AG08395 (cell line): Measurements from ENCODE around the gene SLC17A8.
A peak's percentile ranks its signal among the peaks of the same experiment; 100 is the strongest.
"Not testable (repeated sequence)": the region's sequence is repeated elsewhere in the genome, so short reads cannot be mapped to it uniquely, and the experiment has no call there.

Source experiments
- DNase-seq: peaks from one replicate; pipeline ENCODE4 v3.0.0; 2012; ENCODE audit warnings: mixed read lengths, low spot score

Gene SLC17A8

DNA sequence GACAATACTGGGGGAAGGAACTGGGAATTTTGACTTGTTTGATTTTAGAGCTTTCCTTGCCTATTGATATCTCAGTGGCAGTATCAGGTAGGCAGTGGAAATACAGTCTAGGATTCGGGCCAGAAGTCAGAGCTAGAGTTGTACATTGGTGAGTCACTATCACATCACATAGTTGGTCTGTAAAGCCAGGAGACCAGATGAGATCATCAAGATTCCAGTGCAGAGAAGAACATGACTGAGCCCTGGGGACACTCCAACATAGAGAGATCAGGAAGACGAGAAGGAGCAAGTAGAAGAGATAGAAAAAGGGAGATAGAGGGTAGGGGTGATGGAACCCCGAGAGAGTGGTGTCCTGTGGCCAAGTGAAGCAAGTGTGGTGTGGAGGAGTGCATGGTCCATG lies 70.2 kb downstream of the SLC17A8 start:
- DNase-seq: peak; percentile 58

DNA sequence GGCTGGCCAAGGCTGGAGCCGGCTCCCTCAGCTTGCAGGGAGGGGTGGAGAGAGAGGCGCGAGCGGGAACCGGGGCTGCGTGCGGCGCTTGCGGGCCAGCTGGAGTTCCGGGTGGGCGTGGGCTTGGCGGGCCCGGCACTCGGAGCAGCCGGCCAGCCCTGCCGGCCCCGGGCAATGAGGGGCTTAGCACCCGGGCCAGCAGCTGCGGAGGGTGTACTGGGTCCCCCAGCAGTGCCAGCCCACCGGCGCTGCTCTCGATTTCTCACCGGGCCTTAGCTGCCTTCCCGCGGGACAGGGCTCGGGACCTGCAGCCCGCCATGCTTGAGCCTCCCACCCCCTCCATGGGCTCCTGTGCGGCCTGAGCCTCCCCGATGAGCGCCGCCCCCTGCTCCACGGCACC lies 73.4 kb downstream of the SLC17A8 start:
- DNase-seq: not testable (repeated sequence)

GRCh38 chr12:100433701-100434100 lies 76.8 kb downstream of the SLC17A8 start:
- DNase-seq: no peak

- no peak for DNase-seq
Measured at GRCh38 chr12:100434177-100434576, 77.3 kb downstream of the SLC17A8 start.

DNA sequence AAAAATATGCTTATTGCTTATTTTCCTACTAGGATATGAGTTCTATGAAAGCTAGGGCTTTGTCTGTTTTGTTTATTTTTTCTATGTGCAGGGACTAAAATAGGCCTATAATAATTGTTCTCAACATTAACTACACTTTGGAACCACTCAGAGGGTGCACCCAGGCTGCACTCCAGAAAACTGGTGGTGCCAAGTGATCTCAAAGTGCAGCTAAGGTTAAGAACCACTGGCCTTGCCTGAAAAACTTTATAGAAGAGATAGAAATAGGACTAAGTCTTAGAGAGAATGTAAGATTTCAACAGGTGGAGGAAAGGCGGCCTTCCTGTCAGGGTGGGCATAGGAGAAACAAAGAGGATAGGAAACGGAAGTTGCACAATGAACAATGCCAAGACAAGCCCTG lies 79.1 kb downstream of the SLC17A8 start:
- no peak for DNase-seq

GRCh38 chr12:100437038-100437841 lies 80.4 kb downstream of the SLC17A8 start:
- DNase-seq: no peak

DNA sequence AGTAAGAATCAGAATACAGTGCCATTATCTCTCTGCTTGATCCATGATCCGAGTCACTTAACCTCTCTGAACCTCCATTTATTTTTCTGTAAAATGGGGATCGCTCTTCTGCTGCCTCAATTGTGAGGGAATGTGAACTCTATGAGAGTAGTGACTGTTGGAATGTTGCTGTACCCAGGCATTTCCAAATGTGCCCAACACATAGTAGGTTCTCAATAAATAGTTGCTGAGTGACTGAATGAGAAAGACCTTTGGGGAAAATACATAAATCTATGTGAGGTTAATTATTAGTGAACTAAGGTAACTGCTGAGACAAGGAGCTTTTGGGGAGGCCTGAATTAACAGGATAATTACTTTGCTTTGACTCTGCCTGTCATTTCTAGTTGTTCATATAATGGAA lies 82.9 kb downstream of the SLC17A8 start:
- DNase-seq: no peak

DNA sequence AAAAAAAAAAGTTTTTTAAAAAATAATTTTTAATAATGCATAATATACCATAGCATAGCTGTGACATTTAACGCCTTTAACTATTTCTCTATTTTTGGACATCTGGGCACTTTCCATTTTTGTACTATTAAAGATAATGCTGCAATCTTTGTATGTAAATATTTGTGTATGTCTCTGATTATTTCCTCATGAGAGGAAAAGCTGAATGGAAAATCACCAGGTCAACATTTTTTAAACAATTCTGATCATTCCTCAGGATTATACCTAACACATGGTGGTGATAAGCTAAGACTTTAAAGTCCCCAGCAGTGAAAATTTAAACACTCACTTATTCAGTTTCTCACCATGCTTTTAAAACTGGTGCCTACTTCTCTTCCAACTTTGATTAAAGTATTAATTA lies 85.5 kb downstream of the SLC17A8 start:
- DNase-seq: no peak

DNA sequence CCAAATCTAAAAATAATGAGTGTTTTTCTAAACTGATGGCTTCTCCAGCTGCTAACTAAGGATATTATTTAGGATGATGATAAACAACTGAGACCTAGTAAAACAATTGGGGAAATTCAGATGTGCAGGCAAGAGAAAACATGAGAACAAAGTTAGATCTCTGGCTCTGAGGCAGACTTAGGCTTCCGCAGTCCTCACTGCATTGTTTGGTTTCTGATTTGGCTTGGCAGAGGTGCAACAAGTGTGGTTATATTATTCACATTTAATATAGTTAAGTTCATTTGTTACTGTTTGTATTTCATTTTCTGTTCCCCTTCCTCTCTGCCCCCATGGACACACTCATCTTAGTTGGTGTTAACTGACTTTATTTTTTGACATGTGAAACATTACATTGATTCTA lies 86.6 kb downstream of the SLC17A8 start:
- DNase-seq: no peak

DNA sequence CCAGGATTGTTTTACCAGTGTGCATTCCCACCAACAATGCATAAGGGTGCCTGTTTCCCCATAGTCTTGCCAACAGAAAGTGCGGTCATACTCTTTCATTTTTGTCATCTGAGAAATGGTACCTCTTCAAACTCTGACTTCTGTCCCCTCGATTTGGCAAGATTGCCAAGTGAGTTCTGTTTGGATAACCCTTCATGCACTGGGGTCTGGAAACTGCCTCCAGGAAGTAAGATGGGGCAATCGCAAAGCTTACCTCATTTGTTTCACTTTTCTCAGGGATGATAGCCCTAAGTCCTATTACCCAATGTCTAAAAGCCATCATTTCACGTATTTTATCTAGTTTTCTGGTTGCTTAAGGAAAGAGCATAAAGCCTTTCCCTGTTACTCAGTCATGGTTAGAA lies 88.2 kb downstream of the SLC17A8 start:
- no peak for DNase-seq

DNA sequence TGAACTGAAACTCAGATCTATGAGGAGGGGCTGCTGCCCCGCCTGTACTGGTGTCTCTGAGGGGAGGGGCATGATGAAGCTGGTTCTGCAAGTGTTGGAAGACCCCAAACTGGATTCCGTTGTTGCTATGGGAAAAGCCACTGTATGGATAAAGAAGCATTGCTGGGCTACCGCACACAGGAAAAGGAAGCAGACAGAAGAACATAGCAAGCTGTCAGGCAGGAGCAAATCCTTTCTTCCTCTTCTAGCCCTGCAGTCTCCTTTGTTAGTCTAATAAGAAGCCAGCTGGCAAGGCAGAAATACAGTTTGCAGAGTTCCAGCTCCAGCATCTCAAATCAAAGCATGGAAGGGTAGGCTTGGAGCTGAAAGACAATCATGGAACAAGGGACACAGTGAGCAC lies 90.5 kb downstream of the SLC17A8 start:
- DNase-seq: no peak

DNA sequence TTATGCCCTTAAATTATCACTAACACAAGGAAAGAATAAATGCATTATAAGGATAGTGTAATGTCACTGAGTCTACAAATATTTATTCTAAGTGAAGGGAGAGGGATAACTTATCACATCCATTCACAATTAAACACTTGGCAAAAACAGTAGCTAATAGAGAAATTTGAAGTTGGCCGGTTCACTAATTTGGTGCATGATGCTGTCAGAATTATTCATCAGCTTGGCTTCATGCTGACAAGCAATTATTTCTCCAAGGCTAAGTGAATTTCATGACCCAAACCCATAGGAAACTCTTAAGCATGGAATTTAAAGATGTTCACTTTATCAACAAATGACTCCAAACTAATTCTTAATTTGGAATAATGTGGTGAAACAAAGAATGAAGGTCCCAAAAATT lies 91.8 kb downstream of the SLC17A8 start:
- DNase-seq: no peak

- DNase-seq: no peak
Measured at GRCh38 chr12:100450735-100451134, 93.9 kb downstream of the SLC17A8 start.

- DNase-seq: no peak
Measured at GRCh38 chr12:100453951-100454350, 97.1 kb downstream of the SLC17A8 start.

GRCh38 chr12:100455896-100456295 lies 99.0 kb downstream of the SLC17A8 start:
- no peak for DNase-seq

DNA sequence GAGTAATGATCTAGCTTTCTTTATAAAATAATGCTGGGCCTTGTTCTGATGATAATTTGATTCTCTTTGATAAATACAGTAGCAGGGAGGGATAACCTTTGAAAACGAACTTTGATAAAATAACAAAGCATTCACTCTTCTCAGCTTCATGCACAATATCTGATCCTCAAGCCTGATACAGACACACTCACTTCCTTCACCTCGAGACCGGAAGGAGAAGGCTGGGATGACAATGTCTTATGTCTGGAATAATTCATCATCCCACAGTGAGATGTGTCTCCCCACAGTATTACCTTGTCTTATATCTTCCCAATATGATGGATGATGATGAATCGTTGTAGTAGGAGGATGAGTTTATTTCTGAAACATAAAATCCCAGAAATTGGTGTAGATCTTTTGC lies 101.3 kb downstream of the SLC17A8 start:
- no peak for DNase-seq

DNA sequence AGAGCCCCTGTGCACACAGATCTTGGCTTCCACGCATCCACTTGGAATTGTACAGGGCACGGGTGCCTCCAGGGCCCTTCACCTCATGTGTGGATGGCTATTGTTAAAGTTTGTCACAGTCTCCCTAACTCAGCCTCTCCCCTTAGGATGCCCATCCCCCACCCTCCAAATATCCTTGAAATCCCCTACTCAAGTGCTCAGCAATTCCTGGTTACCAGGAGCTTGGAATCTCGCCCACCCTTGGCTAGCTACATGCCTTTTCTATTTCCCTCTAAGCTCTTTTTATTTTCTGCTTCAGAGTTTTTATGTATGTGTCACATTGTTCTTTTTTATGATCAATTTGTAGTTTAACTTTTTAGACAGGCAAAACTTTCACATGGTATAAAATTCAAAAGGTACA lies 103.8 kb downstream of the SLC17A8 start:
- DNase-seq: no peak

DNA sequence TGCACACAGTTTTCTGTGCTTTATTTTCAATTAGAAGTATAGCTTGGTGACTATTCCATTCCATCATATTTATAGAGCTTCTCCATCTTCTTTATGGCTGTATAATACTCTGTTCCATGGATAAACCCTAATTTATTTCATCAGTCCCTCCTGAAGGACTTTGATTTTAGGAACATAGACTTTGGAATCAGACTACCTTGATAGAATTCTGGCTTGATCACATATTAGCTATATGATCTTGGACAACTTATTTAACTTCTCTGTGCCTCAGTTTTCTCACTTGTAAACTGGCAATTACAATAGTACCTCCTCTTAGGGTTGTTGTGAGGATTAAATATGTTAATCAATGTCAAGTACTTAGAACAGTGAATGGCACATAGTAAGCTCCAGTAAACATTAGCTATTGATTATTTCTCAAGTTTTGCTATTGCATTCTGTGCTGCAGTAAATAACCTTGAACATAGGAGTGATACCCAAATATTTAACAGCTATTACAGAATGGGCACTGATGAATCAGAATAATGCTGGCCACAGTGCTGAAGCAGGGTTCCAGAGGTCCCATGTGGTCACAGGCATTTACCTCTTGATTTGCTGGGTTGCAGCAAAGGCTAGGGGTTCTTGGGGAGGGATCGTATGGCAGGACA lies 104.6 kb downstream of the SLC17A8 start:
- no peak for DNase-seq

DNA sequence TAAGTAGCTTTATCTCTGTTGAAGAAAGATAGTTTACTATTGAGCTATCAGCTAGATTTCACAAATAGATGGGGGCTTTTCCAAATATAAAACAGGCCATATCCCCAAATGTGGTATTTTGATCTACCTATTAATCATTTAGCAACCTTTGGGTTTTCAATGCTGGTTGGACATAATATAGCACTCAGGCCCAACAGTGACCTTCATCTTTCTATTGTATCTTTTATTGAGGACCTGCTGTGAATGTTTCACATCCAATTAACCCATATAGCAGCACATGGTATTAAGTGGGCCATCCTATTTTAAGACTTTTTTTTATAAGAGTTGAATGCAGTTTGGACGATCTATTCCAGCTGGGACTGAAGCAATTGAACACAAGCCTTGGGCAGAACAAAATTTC lies 106.8 kb downstream of the SLC17A8 start:
- no peak for DNase-seq

DNA sequence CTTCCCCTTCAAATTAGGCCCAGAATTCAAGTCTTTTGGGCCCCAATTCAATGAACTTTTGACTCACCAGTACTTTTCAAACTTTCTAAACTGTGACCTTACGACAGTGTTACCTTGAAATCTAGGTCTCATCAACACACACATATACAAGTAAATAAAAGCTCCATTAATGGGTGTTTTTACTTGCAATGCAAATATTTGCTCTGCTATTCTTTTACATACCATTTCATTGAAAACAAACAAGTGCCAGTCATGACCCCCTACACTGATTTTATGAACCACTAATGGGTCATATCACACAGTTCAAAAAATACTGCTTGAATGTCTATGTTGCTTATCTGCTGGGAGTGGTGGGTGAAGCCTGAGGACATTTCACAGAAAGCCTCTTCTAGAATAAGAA lies 107.7 kb downstream of the SLC17A8 start:
- DNase-seq: no peak

DNA sequence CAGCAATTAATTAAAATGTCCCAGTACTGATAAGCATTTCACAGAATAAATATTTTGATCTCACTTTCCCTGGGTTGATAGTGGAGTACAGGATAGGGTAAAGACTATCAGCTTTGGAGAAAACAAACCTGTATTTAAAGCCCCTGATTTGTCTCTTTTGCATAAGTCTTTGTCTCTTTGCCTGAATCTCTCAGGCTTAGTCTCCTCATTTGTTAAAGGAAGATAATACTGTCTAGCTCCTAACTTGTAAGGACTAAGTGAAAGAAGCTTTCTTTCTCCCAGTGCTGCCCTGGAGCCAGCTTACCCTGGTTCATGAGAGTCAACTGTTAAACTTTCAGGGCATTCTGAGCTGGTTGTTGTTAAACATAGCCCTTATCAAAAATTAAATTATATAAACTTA lies 111.3 kb downstream of the SLC17A8 start:
- no peak for DNase-seq
